CD14-positive monocyte (primary cell): ENCODE data around the gene KCNG2. TPM values are rescaled to one million over a fixed set of nuclear protein-coding genes. Genes with fewer than 3 reads are reported as not detected.

Experiments
- DNase-seq, 3 donors: peaks; one replicate each; pipeline ENCODE4 v3.0.0-alpha.2; 2011 to 2022
- H2AFZ ChIP-seq: 2 replicates; pipeline ENCODE4 v1.6.0; 2012; ENCODE audit warnings: mild to moderate bottlenecking, low read depth, low read length, inconsistent platforms; ENCODE audit not compliant: insufficient read depth, poor library complexity, severe bottlenecking
- H3K27ac ChIP-seq, 2 donors: 1 replicate in 1 of 2; 2 replicates in 1 of 2; pipeline ENCODE4 v1.5.1; 2012 to 2013; ENCODE audit warnings: low read length in 2 of 2, control low read depth in 1 of 2, inconsistent platforms in 1 of 2, low read depth in 1 of 2, mild to moderate bottlenecking in 1 of 2
- H3K27me3 ChIP-seq, 2 donors: one replicate each; pipeline versions ENCODE4 v1.6.0 to v1.6.1; 2011 to 2013; ENCODE audit warnings: low read length in 2 of 2; ENCODE audit not compliant: control insufficient read depth in 2 of 2, insufficient read depth in 2 of 2
- H3K36me3 ChIP-seq, 2 donors: replicated peaks in 1 of 2; 1 replicate in 1 of 2; 2 replicates in 1 of 2; pipeline versions ENCODE4 v1.5.1 to v1.6.1; 2012 to 2013; ENCODE audit warnings: low read length in 2 of 2, control low read depth in 1 of 2, inconsistent platforms in 1 of 2, mild to moderate bottlenecking in 1 of 2; ENCODE audit not compliant: insufficient read depth in 2 of 2, control insufficient read depth in 1 of 2
- H3K4me1 ChIP-seq, 2 donors: 1 replicate in 1 of 2; 2 replicates in 1 of 2; pipeline versions ENCODE4 v1.5.1 to v1.6.1; 2012 to 2013; ENCODE audit warnings: low read length in 2 of 2, control low read depth in 1 of 2, inconsistent platforms in 1 of 2, mild to moderate bottlenecking in 1 of 2, moderate library complexity in 1 of 2; ENCODE audit not compliant: insufficient read depth in 2 of 2, control insufficient read depth in 1 of 2
- H3K4me2 ChIP-seq: replicated peaks from 2 replicates; pipeline ENCODE3; 2012; ENCODE audit warnings: low read length, moderate library complexity, mild to moderate bottlenecking; ENCODE audit not compliant: poor library complexity, severe bottlenecking; ENCODE audit errors: extremely low read depth
- H3K4me3 ChIP-seq, 3 experiments: fragments of 200-600 bp in 1 of 3; sonication (generic) in 1 of 3; replicated peaks in 1 of 3; 1 replicate in 2 of 3; 2 replicates in 1 of 3; pipeline ENCODE4 v1.5.1; 2011 to 2013; ENCODE audit warnings: low read length in 3 of 3, mild to moderate bottlenecking in 3 of 3, control low read depth in 2 of 3, low read depth in 2 of 3, inconsistent platforms in 1 of 3, moderate library complexity in 1 of 3
- H3K79me2 ChIP-seq: 2 replicates; pipeline ENCODE4 v1.6.0; 2012; ENCODE audit warnings: mild to moderate bottlenecking, control low read depth, inconsistent platforms, low read length, moderate library complexity; ENCODE audit not compliant: insufficient read depth
- H3K9ac ChIP-seq: 2 replicates; pipeline ENCODE4 v1.6.0; 2017; ENCODE audit warnings: low read length, mild to moderate bottlenecking; ENCODE audit not compliant: insufficient read depth, poor library complexity, severe bottlenecking
- H3K9me3 ChIP-seq, 2 donors: replicated peaks in 1 of 2; 1 replicate in 1 of 2; 2 replicates in 1 of 2; pipeline versions ENCODE4 v1.5.1 to v1.6.1; 2012 to 2013; ENCODE audit warnings: low read length in 2 of 2, control low read depth in 1 of 2; ENCODE audit not compliant: control insufficient read depth in 1 of 2, insufficient read depth in 1 of 2
- H4K20me1 ChIP-seq: 2 replicates; pipeline ENCODE4 v1.6.0; 2012; ENCODE audit warnings: mild to moderate bottlenecking, low read length, control low read depth, moderate library complexity; ENCODE audit not compliant: insufficient read depth
- H3K27ac Mint-ChIP-seq, 7 donors: one replicate each; pipeline ENCODE4 v1.8.0; 2020; ENCODE audit warnings: mild to moderate bottlenecking in 7 of 7, mixed read lengths in 7 of 7, moderate library complexity in 6 of 7, inconsistent platforms in 2 of 7
- H3K27me3 Mint-ChIP-seq, 3 donors: one replicate each; pipeline ENCODE4 v1.8.0; 2021 to 2022; ENCODE audit warnings: low read depth in 3 of 3, mild to moderate bottlenecking in 3 of 3, mixed read lengths in 3 of 3, moderate library complexity in 3 of 3, inconsistent platforms in 1 of 3
- H3K36me3 Mint-ChIP-seq, 2 donors: one replicate each; pipeline ENCODE4 v1.8.0; 2020; ENCODE audit warnings: mixed read lengths in 2 of 2, inconsistent platforms in 1 of 2, mild to moderate bottlenecking in 1 of 2
- H3K4me1 Mint-ChIP-seq: one replicate; pipeline ENCODE4 v1.8.0; 2020; ENCODE audit warnings: mild to moderate bottlenecking, mixed read lengths
- H3K4me3 Mint-ChIP-seq, 2 donors: one replicate each; pipeline ENCODE4 v1.8.0; 2020; ENCODE audit warnings: mild to moderate bottlenecking in 2 of 2, mixed read lengths in 2 of 2, moderate library complexity in 1 of 2
- H3K9me3 Mint-ChIP-seq, 7 donors: one replicate each; pipeline ENCODE4 v1.8.0; 2020 to 2022; ENCODE audit warnings: mixed read lengths in 7 of 7, mild to moderate bottlenecking in 6 of 7, moderate library complexity in 6 of 7, inconsistent platforms in 2 of 7
- CTCF ChIP-seq: fragments of 200-600 bp; IDR thresholded peaks from one replicate; pipeline ENCODE4 v1.8.0; 2022; ENCODE audit warnings: antibody characterized with exemption, mild to moderate bottlenecking
- WGBS: methylation state at CpG from one replicate; pipeline ENCODE4 v1.1.5; 2013; ENCODE audit warnings: missing lambda C conversion rate; ENCODE audit not compliant: insufficient coverage; 5-methylcytosine and 5-hydroxymethylcytosine counted together
- intact Hi-C, 2 donors: fragments of 100-400 bp; cut with micrococcal nuclease; formaldehyde crosslinking; loops; one replicate each; pipeline versions ENCODE4 v1.15.0 to v1.15.1; 2023
- polyA plus RNA-seq, 3 donors: library from polyadenylated mRNA; depleted of rRNA in 1 of 3; unstranded in 2 of 3; stranded (reverse) in 1 of 3; fragments of 300-500 nt in 2 of 3; fragments of >200 nt in 1 of 3; fragmentation: Illumina TruSeq in 2 of 3; gene quantifications; 1 replicate in 2 of 3; 2 replicates in 1 of 3; pipeline ENCODE4 v1.2.3, GENCODE V29; 2012 to 2021

KCNG2 gene
- polyA plus RNA-seq, 3 donors, result 0.04 TPM; not detected in 2

GRCh38 chr18:79814373-79814772, 16.6 kb downstream of the KCNG2 start:
- 87% methylated on average over 6 of the region's 7 CpGs for WGBS
- Mint-ChIP-seq H3K27me3 (peaks cover 3 to 12% (median 8%) of the 10 kb centered on the region in 3 donors), H3K4me3 (no peak overlapping the region), H3K9me3 (peaks cover 0 to 5% (median 3%) of the 10 kb centered on the region in 7 donors), H3K27ac (no peak overlapping the region), H3K36me3 (no peaks in the 10 kb centered on the region), H3K4me1 (peaks cover 27% of the 10 kb centered on the region)
- H3K9ac ChIP-seq, result no peak overlapping the region
- H3K4me2 ChIP-seq, result no peak overlapping the region
- H2AFZ ChIP-seq, result no peak overlapping the region
- H3K36me3 ChIP-seq, result no peaks in the 10 kb centered on the region
- no peak overlapping the region for H3K27ac ChIP-seq
- no peak for TF ChIP-seq CTCF
- DNase-seq, result no peak
- H3K4me3 ChIP-seq, result no peak overlapping the region
- H3K4me1 ChIP-seq, result peaks cover 19 to 32% of the 10 kb centered on the region in 2 donors
- no peaks in the 10 kb centered on the region for H3K79me2 ChIP-seq
- peaks cover 0 to 5% of the 10 kb centered on the region in 2 donors for H3K9me3 ChIP-seq
- no peaks in the 10 kb centered on the region for H4K20me1 ChIP-seq
- no peaks in the 10 kb centered on the region for H3K27me3 ChIP-seq
- intact Hi-C loops, result no loop called here

- Mint-ChIP-seq H3K4me1 (peaks cover 40% of the 10 kb centered on the region), H3K27ac (no peak overlapping the region), H3K9me3 (no peaks in the 10 kb centered on the region), H3K27me3 (peaks cover 3 to 14% (median 4%) of the 10 kb centered on the region in 3 donors), H3K4me3 (no peak overlapping the region), H3K36me3 (no peaks in the 10 kb centered on the region)
- H3K79me2 ChIP-seq, result no peaks in the 10 kb centered on the region
- no peak for TF ChIP-seq CTCF
- no peaks in the 10 kb centered on the region for H3K27me3 ChIP-seq
- H3K27ac ChIP-seq, result no peak overlapping the region
- DNase-seq, result no peak
- H3K36me3 ChIP-seq, result no peaks in the 10 kb centered on the region
- H3K4me1 ChIP-seq, result peaks cover 32 to 45% of the 10 kb centered on the region in 2 donors
- intact Hi-C loops, result no loop called here
- H4K20me1 ChIP-seq, result no peaks in the 10 kb centered on the region
- no peak overlapping the region for H3K4me3 ChIP-seq
- no peak overlapping the region for H3K4me2 ChIP-seq
- no peaks in the 10 kb centered on the region for H3K9me3 ChIP-seq
- H2AFZ ChIP-seq, result no peak overlapping the region
- H3K9ac ChIP-seq, result no peak overlapping the region
- 87% methylated on average over 4 of the region's 9 CpGs for WGBS
These were observed 17.9 kb downstream of the KCNG2 start for GRCh38 chr18:79815657-79816056.
